ENCODE data around the gene RFX8.

The RFX8 gene

DNA sequence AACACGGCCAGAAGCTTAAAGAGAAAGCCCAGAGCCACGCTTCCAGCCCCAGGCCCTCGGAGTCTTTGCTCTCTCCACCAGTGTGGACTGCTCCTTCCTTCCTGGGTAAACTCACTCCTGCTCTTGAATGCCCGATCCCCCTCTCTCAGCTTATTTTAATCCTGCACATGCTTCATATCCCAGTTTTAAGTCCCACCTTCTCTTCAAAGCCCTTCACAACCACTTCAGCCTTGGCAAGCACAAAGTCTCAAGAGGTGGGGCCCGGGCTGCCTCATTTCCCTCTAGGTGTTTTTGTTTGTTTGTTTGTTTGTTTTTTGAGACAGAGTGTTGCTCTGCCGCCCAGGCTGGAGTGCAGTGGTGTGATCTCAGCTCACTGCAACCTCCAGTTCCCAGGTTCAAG is 66.0 kb downstream of the RFX8 start:
- no peak for DNase-seq

DNA sequence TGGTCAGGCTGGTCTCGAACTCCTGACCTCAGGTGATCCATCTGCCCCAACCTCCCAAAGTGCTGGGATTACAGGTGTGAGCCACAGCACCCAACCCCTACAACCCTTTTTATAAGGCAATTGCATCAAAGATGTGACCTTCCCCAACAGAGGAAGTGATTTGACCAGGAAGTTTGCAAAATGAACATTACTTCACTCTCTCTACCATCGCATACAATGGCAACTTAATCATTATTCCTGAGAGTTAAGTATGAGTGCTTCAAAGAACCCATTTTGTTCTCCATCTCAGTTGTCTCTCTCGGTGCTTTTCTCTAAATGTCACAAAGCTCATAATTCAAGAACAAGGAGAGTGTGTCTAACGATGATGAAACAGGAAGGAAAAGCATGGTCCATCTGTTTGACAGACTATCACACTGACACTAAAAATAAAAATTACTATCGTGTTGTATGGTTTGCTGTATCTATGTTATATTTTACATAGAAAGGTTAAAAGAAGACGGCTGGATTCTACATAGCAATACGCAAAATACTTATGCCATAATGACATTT is 69.5 kb downstream of the RFX8 start:
- no peak for DNase-seq

DNA sequence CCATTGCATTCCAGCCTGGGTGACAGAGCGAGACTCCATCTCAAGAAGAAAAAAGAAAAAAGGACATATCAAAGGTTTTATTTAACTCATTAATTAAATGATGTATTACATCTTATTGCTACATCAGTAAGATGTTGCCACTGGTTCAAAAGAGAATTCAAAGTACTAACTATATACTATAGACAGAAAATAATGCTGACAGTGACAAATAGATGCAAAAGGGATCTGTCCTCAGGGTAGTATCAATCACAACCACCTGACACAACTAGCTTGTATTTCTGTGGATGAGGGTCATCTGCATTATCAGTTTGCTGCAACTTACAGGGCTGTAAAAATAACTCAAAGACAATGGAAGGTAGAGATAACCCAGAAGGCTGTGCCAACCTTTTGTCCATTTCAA is 71.2 kb downstream of the RFX8 start:
- DNase-seq: no peak

DNA sequence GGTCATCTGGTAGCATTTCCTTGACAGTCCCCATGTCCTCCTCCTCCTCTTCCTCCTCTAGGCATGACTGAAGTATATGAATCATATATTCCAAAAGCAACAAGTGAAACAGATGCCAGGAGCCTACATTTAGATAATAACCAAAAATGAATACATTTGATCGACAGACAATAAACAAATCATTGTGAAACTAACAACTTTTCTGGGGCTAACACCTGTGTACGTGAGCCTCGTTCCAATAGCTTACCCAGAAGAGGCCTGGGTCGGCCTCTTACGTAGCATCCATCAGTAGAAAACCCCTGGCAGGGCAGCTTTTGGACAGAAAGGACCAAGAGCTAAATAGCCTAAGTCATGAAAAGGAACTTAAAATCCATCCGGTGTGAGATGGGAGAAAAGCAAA is 72.3 kb downstream of the RFX8 start:
- no peak for DNase-seq

DNA sequence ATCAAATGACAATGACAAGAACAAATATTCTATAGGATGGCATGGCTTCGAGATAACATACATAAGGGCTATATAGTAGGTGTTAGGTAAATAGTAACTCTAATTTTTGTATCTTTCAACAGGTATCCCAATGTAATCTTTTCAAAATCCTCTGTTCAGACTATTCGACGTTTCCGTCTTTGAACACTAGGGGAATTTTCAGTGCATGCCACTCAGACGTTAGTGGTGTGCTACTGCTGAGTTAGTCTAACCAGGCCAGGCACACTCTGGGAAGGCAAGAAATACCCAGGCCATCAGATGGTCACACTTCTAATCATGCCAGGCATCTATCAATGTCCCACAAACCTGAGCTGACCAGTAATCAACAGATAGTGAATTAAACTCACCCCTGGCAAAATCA is 73.0 kb downstream of the RFX8 start:
- DNase-seq: no peak

DNA sequence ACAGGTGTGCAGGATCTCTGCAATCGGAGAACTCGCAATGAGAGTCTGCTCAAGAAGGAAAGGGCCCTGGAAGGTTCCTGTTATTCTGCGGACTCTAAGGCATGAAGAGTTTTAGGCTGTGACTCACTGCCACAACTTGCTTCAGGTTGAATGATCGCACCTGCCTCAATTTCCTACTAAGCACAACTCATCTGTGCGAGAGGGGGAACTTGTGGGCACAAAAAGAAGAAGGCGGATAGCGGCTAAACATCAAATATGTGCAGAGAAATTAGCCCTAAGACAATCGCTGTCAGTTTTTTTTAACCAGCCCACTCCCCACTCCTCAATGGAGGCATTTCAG is 73.6 kb downstream of the RFX8 start:
- no peak for DNase-seq

DNA sequence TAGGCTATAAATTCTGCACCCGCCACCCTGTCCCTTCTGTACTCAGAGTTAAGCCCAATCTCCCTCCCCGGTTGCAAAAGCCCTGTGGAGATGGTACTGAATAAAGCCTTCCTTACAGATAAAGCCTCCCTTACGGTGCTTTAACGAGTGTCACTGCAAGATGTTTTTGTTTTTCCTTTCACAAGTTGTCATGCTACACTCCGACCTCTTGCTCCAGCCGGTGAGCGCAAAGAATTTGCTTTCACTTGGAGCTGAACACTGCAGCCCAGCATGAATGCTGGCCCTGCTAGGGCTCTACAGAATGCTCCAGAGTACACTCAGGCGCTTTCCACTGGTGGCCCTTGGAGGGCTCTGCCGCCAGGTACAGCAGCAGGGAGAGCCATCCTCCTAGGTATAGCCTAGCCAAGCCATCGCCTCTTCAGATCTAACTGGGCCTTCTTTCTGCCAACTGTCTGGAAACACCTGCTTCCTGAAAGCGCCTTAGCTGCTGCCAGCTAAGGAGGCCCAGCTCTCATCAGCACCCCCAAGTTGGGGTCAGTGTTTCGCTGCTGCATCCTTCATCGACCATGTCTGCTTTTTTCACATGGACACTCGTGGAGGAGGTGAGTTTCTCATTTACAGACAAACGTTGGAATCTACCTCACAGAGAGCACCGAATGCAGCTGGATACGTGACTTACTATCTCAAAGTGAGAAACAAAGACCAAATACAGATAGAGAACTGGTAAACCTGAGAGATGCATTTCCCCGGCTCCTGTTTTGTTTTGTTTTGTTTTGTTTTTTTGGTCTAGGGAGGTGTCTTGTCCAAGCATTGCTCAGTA is 74.2 kb downstream of the RFX8 start:
- no peak for DNase-seq

DNA sequence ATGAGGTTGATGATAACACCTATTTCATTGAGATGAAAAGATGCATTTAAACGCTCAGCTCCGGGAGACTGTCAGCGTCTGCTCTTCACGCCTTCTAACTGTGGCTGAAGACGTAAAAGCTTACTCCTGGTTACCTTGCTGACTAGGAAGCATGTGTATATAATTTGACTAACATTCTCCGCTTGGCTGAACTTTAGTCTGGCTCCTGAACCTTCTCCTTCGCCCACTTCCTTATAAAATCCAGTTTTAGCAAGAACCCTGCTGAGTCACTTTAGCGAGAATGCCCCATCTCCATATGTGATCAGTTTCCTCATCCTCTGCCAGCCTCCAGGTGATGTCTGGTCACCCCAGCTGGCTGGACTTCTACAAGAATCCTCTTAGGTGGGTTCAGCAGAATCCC is 74.9 kb downstream of the RFX8 start:
- no peak for DNase-seq

DNA sequence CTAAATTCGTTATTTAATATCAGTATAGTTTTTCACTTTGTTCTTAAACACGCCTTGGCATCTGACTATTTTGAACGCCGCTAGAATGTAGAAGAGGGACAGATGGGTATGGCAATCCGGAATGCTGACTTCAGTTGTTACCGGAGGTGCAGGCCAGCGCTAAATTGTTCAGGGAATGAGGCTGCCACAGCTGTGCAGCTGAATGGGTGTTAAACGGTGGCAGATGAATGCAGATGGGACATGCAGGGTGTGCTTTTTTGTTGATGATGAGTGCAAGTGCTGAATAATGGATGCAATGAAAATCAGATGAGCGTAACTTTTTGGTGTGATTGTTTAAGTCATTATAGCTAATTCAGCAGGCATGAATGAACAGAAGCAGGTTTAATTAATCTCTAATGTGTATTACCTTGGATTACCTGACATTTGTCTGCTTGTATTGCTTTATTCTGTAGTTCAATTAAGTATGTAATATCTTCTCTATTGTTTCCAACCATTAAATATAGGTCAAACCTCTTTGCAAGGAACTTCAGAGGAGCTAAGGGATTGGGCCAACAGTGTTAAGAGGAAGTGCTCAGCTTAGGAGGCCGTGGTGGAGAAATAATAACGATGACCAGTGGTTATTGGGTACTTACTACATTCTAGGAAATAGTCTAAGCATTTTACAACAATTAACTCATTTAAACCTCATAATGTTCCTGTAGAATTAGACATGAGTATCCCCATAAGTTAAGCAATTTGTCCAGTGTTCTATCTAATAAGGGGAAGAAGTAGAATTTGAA is 75.7 kb downstream of the RFX8 start:
- no peak for DNase-seq

DNA sequence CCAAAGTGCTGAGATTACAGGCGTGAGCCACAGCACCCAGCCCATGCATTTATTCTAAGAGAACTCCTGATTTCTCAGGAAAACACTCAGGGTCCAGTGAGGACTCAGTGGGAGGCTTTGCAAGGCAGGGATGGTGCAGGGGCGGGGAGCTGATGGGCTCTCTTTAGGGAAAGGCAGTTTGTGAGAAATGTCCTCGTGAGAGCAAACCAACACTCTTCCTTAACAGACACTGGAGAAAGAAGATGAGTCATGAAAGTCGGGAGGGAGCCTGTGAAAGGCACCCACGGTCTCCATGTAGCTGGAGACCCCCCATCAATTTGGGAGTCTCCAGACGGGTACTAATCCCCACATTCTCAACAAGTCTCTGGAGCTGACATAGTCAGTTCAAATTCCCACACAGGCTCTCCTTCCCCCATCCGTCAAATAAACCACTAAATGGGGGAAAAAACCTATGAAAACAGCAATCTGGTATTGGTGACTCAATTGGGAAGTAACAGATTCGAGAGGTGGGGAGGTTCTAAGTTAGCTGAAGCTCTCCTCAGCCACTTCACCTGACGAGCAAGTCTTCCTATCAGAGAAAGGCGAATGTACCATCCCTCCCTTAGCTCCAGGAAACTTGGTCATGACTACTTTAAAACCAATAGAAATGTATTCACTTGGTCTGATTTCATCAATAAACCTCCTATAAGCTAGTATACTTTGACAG is 76.6 kb downstream of the RFX8 start:
- DNase-seq: no peak

DNA sequence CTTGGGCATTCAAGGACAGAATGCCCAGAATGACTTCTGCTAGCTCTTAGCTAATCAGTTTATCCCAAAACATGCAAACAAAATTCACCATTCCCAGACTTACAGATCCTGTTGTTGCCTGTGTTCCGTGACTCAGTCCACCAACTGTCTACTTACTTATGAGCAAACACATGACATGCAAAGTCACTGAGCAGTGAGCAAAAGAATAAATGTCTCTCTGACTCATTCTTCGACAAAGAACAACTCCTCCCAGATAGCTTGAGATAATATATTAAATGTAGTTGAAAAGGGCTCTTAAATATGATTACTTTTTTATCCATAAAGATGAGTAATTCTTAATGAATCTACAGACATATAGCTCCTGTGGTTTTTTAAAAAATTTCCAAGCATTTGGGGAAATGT is 78.6 kb downstream of the RFX8 start:
- no peak for DNase-seq

DNA sequence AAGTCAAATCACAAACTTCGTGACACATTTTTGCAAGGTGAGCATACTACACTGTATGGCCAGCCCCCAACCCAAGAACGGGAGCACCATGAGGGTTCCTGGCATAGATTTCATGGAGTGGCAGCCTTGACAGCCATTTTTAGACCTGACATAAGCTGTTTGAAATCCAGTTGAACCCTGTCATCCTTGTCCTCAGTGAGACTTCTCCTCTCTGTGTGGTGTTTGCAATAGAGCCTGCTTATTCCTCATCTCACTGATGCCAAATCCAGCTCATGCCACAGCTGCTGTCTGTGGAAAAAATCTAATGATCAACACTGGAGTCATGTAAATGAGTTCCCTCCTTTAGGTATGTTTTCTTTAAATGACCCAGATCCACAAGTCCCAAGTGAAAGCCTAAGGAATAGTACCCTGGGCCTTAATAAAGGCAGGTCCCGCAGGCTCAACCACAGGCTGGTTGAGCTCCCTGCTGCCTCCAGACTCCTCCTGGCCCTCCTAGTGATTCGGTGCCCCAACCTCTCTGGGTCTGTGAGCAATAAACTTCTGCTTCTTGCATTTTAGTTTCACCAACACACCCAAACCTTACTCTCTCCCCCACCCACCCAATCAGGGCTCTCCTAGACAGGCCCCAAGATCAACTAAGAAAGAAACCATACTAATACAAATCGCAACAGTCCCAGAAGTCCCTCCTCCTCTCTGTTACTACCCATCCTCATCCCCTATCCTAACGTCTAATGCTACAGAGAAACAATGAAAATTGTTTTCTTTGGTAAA is 79.2 kb downstream of the RFX8 start:
- DNase-seq: no peak

DNA sequence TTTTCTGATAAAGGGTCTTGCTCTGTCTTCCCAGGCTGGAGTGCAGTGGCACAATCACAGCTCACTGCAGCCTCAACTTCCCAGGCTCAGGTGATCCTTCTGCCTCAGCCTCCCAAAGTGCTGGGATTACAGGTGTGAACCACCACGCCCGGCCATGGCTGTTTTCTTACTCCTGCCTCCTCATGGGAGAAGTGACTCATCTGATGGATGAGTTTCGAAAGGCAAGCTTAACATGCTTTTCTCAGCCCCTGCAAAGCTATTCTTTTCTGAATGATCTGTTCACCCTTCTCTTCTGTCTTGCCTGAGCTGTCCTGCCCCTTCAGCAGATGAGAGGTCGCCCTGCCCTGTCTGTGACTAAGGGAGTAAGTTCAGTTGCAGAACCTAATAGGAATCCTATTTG is 86.7 kb downstream of the RFX8 start:
- no peak for DNase-seq

DNA sequence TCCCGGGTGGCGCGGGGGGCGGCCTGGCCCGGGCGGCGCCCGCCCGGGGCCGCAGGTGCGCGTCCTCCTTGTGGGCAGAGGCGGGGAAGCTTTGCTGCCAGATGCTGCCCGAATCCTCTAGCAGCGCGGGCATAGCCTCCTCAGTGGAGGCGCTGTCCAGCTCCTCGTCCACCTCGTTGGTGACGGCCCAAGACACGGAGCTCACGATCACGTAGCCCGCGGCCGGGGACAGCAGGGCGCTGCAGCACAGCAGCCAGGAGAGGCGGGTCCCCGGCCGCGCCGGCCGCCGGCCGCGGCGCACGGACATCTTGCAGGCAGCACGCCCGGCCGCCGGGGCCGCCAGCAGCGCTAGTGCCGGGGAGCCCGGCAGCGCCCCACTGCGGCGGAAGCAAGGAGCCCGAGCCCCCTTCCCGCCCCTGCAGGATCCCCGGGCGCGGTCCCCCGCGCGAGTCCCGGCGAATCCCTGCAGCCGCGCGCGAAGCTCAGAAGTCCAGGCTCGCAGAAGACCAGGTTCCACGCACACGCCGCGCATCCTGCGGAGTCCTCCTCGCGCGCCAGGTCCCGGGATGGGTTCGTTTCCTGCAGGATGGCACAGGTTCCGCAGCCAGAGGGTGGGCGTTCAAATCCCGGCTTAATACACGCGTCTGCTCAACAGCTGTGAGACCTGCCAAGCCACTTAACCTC is 87.6 kb downstream of the RFX8 start, which contains the start of gene CREG2:
Gene CREG2 (minus strand): TSS at position 353 of the 684 bp plus-strand sequence. CDS start 46 bp downstream, at position 307.
- DNase-seq: peak; percentile 47 to 64

DNA sequence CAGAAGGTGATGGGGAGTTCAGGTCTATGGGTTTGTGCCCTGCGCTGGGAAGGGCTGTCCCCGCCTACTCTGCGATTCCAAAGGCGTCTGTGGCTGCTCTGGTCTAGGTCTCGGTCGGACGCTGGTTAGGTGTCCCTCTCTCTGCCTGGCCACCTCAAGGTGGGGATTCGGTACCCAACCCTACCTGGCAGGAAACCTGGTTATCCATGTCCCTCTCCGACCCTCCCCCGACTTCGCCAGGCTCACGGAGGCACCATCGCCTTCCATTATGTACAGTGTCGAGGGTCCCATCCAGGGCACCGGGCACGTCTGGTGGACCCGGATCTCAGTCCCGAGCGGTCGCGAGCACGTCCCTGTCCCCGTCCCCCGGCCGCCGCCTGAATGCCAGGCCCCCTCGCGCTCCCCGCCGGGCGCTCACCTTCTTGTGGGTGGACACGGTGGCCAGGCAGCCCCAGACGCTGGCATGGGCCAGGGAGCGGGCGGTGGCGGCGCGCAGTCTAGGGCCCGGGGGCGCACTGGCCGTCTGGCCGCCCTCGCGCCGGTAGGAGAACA is 88.2 kb downstream of the RFX8 start:
- DNase-seq: no peak

DNA sequence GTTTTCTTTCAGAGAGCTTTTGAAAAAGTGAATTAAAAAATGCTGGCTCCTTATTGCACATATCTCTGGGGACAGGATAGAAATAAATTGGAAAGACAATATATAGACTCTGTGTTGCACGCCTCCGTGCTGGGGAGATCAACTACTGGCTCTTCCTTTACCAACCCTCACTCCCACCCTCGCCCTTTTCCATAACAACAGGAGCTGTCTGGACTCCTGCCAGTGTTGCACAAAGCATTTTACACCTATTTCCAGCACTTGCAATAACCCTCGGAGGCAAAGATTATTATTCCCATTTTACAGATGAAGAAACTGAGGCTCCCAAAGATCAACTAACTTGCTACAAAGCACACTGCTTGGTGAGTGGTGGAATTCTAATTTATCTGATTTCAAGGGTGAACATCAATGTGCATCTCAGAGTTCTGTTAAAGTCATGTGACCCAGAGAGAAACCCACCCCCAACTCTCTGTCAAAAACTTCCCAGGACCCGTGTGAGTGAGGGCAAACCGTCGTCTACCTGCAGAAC is 91.8 kb downstream of the RFX8 start:
- DNase-seq: no peak

DNA sequence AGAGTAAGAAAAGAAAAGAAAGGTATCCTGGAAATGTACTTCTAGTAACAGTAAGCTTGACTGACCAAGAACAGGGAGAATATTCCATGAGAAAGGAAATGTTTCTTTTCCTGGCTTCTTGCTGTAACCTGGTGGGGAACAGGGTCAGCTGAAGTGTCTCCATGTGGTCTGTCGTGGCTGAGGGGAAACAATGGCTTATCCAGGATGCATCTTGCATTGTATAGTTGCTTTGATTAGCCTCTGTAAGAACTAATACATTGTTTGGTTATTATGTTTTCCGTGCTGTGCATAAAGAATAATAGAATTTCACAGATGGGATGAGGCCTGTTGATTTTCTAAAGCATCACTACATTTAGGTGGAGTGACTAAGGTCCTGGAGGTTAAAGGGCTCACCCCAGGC is 92.5 kb downstream of the RFX8 start:
- no peak for DNase-seq

DNA sequence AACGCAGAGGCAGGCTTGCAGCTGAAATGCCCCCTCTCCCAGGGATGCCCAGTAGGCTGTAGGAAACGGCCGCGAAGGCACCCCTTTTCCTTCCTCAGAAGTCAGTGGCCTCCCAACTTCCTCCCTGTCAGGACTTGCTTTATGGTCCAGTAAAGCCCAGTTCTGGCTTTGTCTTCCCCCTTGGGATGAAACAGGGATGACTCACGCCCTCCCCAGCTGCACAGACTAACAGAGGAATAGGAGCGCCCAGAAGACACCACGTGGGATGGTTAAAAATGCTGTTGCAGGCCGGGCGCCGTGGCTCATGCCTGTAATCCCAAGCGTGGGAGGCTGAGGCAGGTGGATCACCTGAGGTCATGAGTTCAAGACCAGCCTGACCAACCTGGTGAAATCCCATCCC is 94.5 kb downstream of the RFX8 start:
- no peak for DNase-seq

DNA sequence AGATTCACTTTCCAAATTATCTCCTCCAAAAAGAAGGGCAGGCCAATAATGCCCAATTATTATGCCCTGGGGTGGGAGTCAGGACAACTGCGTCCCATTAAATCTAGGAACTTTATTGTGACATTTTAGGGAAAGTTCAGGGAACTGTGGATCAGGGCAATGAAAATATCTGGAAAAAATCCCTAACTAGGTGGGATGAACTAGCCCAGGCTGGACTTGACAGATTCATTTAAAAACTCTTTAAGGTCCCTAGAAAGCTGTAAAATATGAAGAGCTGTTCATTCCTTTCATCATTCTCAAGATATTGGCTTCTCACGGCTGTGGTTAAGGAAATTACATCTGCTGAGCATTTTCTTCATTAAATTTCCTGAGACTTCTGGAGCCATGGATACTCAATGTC is 95.8 kb downstream of the RFX8 start:
- no peak for DNase-seq

DNA sequence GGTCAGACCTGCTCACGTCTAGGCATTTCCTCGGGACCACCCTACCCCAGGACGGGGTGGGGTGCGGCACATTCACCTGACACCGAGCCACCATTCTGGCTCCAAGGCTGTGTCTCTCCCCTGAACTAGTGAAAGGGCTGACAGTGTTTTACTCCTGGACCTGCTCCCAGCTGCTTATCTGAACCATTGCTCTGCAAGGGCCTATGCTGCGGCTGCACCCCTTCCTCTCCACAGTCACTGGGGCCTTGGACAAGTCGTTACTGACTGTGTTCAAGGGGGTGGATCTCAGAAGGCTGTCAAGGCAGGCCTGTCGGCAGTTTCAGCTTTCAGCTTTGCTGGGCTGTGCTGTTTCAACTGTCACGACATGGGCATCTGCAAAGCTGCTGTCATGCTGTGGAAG is 99.3 kb downstream of the RFX8 start:
- no peak for DNase-seq

DNA sequence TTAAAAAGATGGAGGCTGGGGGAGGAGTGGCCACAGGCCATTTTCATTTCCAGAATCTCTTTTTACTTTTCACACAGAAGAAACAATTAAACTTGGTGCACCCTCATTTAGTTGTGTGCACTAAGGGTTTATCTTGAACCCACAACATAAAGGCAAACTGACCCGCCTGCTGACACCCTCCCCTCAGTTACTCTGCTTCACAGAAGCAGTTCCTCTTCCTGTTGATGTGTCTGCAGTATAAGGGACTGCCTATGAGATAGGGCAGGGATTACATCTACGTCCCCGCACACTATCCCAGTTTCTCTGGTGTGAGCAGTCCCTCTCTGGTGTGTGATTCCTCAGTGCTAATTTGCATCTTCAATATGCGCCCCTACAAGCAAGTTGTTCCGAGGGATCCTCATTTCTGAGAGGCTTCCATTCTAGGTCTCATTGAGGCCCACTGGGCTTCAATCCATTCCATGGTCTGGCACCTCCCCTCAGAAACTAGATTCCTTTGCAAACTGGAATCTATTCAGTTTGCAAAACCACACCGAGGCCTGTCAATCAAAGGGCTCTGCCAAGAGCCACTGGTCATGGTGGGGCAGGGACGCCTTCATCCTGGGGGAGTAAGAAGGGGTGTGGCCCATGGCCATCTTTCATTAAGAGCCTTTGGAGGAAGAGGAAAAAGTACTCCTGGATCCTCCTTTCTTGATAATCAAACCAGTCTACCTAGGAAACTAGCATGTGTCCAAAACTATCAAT is 99.9 kb downstream of the RFX8 start:
- DNase-seq: no peak
